Muscle of leg (tissue), 11 donors: ENCODE data around the gene PPP1R15A. TPM values are rescaled to one million over a fixed set of nuclear protein-coding genes. Genes with fewer than 3 reads are reported as not detected.
"Not testable (repeated sequence)": the region's sequence is repeated elsewhere in the genome, so short reads cannot be mapped to it uniquely, and the experiment has no call there.

Experiments used
- DNase-seq: peaks from one replicate; pipeline ENCODE4 v3.0.0; 2013
- H3K27ac ChIP-seq: one replicate; pipeline ENCODE4 v1.5.1; 2013; ENCODE audit warnings: mild to moderate bottlenecking, low read length, control low read depth
- H3K27me3 ChIP-seq: one replicate; pipeline ENCODE4 v1.6.1; 2013; ENCODE audit warnings: low read length; ENCODE audit not compliant: control insufficient read depth, insufficient read depth
- H3K36me3 ChIP-seq: one replicate; pipeline ENCODE4 v1.6.1; 2013; ENCODE audit warnings: low read length; ENCODE audit not compliant: control insufficient read depth, insufficient read depth
- H3K4me1 ChIP-seq: one replicate; pipeline ENCODE4 v1.6.1; 2013; ENCODE audit warnings: low read length; ENCODE audit not compliant: control insufficient read depth, insufficient read depth
- H3K4me3 ChIP-seq: one replicate; pipeline ENCODE4 v1.5.1; 2013; ENCODE audit warnings: low read length, control low read depth
- H3K9me3 ChIP-seq: replicated peaks from 2 replicates; pipeline ENCODE4 v1.6.1; 2013; ENCODE audit warnings: low read depth, low read length; ENCODE audit not compliant: control insufficient read depth
- WGBS: methylation state at CpG from one replicate; pipeline ENCODE4 v1.1.5; 2013; ENCODE audit warnings: missing lambda C conversion rate; ENCODE audit not compliant: insufficient coverage; 5-methylcytosine and 5-hydroxymethylcytosine counted together
- polyA plus RNA-seq, 8 donors: library from polyadenylated mRNA; unstranded; fragments of 120-200 nt; gene quantifications; one replicate each; pipeline versions ENCODE4 v1.2.1 to v1.2.3, GENCODE V29; 2013; ENCODE audit warnings: inconsistent platforms in 1 of 8, low replicate concordance in 1 of 8; ENCODE audit not compliant: insufficient read length in 8 of 8, insufficient read depth in 1 of 8
- total RNA-seq: library from RNA; stranded (reverse); fragments of 120-200 nt; gene quantifications from one replicate; pipeline ENCODE4 v1.2.4, GENCODE V29; 2013

Gene PPP1R15A
- total and polyA plus RNA-seq, 9 donors, result 32.2 to 84.7 (median 53.4) TPM

DNA sequence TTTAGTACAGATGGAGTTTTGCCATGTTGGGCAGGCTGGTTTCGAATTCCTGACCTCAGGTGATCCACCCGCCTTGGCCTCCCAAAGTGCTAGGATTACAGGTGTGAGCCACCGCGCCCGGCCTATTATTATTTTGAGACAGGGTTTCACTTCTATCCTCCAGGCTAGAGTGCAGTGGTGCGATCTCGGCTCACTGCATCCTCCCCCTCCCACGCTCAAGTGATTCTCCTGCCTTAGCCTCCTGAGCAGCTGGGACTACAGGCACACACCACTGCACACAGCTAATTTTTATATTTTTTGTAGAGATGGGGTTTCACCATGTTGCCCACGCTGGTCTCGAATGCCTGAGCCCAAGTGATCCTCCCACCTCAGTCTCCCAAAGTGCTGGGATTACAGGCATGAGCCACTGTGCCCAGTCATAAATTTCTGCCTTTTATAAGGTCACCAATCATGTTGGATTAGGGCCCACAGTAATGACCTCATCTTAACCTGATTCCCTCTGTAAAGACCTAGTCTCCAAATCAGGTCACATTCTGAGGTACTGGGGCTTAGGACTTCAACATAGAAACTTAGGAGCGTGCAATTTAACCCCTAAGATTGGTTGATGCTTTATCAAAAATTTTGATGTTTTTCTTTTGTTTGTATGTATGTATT is 37.3 kb downstream of the PPP1R15A start:
- not testable (repeated sequence) for H3K4me1 ChIP-seq, H3K4me3 ChIP-seq, DNase-seq, H3K9me3 ChIP-seq, H3K27me3 ChIP-seq
- H3K27ac ChIP-seq, result peak overlapping the region; percentile 20
- peaks cover 88% of the 10 kb centered on the region for H3K36me3 ChIP-seq
- WGBS, result 100% methylated on average over 5 of the region's 11 CpGs

DNA sequence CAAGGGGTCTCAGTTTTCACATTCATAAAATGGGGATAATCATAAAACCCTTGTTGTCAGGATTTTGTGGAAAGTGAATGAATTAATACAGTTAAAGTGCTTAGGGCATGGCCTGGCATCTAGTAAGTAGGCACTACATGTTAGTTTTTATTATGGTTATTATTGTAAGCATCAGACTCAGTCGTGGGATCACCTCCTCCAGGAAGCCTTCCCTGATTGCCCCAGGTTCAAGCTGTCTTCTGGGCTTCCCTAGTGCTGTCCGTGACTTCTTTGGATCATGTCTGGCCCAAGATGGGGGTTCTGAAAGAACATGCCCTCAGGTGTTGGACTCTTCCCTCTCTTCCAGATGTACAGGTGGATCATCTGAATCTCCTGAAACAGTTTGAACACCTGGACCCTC is 38.6 kb downstream of the PPP1R15A start:
- Histone ChIP-seq H3K4me3 (no peak overlapping the region), H3K27me3 (no peaks in the 10 kb centered on the region), H3K36me3 (peaks cover 86% of the 10 kb centered on the region), H3K4me1 (no peaks in the 10 kb centered on the region), H3K9me3 (no peaks in the 10 kb centered on the region), H3K27ac (no peak overlapping the region)
- 93% methylated on average over 2 of the region's 2 CpGs for WGBS
- DNase-seq, result no peak

DNA sequence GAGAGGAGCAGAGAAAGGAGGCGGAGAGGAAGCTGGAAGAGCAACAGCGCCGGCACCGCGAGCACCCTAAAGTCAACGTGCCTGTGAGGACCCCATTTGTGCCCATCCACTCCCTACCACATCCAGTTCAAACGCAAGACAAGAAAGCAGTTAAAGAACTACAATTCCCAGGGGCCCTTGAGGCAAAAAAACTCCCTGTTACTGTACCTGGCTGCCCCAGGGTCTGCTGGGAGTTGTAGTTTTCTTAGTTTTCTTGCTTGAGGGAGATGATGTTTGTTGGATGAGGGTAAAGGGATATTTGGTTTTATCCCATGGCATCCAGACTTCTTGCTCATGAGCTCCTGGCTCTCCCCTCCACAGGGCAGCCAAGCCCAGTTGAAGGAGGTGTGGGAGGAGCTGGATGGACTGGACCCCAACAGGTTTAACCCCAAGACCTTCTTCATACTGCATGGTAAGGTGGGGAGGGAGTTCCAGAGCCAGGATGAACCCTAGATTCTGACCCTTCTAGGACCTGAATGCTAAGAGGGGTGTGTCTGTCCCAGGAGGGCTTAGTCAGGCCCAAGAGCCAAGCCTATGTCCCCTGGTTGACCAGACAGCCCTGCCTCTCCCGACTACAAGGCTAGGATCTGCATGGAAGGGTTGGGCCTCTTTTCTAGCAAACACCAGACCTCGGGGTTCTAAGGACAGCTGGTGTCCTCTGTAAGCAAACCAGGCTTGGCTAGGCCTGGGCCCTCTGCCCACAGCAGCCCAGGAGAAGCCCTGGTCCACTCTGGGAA is 41.1 kb downstream of the PPP1R15A start:
- H3K9me3 ChIP-seq, result no peaks in the 10 kb centered on the region
- DNase-seq, result no peak
- WGBS, result 79% methylated on average over 2 of the region's 9 CpGs
- H3K4me1 ChIP-seq, result no peaks in the 10 kb centered on the region
- H3K4me3 ChIP-seq, result no peak overlapping the region
- H3K27ac ChIP-seq, result no peak overlapping the region
- no peaks in the 10 kb centered on the region for H3K27me3 ChIP-seq
- peaks cover 80% of the 10 kb centered on the region for H3K36me3 ChIP-seq

DNA sequence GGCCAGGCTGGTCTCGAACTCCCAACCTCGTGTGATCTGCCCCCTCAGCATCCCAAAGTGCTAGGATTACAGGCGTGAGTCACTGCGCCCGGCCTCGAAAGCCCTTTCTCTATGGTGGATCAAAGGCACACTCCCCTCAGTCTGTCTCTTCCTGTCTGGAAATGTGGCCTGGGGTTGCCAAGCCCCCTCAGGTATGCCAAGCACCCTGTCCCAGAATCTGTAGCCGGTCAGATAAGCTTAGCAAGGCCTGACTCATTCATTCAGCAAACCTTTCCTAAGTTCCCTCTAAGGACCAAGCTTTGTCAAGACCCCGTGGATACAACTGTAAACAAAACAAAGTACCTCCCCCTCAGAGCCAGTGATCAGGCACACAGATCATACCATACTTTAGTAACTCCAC is 42.0 kb downstream of the PPP1R15A start:
- H3K27me3 ChIP-seq, result no peaks in the 10 kb centered on the region
- no peaks in the 10 kb centered on the region for H3K4me1 ChIP-seq
- H3K27ac ChIP-seq, result no peak overlapping the region
- H3K9me3 ChIP-seq, result no peaks in the 10 kb centered on the region
- H3K4me3 ChIP-seq, result no peak overlapping the region
- no peak for DNase-seq
- 87% methylated on average over 5 of the region's 8 CpGs for whole genome bisulfite sequencing
- H3K36me3 ChIP-seq, result peaks cover 82% of the 10 kb centered on the region

DNA sequence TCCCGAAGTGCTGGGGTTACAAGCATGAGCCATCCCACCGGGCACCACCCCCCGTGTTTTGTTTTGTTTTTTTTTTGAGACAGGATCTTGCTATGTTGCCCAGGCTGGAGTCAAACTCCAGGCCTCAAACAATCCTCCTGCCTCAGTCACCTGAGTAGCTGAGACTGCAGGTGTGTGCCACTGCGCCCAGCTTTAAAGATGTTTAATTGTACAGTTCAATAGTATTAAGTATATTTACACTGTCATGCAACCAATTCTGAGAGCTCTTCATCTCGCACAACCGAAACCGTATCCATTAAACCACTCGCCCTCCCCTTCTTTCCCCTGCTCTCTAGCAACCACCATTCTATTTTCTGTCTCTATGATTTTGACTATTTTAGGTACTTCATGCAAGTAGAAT is 43.5 kb downstream of the PPP1R15A start:
- H3K27ac ChIP-seq, result no peak overlapping the region
- no CpG with 5 or more reads among the region's 8 CpGs for WGBS
- H3K4me3 ChIP-seq, result no peak overlapping the region

DNA sequence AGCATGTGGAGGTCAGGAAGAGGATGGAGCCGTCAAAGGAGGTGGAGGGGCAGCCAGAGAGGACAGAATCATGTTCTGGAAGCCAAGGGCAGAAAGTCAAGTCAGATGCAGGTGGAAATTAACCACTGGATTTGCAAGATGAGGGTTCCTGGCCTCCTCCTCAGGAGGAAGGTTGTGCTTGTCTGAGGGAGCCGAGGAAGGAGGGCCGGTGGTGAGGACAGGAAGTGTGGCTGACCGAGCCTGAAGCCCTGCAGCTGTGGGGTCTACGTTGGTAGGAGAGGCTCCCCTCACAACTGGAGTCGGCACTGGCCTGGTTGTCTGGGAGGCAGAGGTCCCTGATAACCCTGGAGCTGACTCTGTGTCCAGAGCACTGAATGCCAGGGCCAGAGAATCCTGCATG is 45.9 kb downstream of the PPP1R15A start:
- DNase-seq, result no peak
- Histone ChIP-seq H3K4me3 (no peak overlapping the region), H3K4me1 (no peaks in the 10 kb centered on the region), H3K36me3 (peaks cover 71% of the 10 kb centered on the region), H3K27me3 (no peaks in the 10 kb centered on the region), H3K9me3 (no peaks in the 10 kb centered on the region), H3K27ac (no peak overlapping the region)
- WGBS, result 71% methylated on average over 6 of the region's 6 CpGs

More for the DNA sequence above, 43.5 kb downstream of the PPP1R15A start:
- Histone ChIP-seq H3K36me3 (peaks cover 75% of the 10 kb centered on the region), H3K27me3 (no peaks in the 10 kb centered on the region), H3K9me3 (no peaks in the 10 kb centered on the region), H3K4me1 (no peaks in the 10 kb centered on the region)
- DNase-seq, result no peak

DNA sequence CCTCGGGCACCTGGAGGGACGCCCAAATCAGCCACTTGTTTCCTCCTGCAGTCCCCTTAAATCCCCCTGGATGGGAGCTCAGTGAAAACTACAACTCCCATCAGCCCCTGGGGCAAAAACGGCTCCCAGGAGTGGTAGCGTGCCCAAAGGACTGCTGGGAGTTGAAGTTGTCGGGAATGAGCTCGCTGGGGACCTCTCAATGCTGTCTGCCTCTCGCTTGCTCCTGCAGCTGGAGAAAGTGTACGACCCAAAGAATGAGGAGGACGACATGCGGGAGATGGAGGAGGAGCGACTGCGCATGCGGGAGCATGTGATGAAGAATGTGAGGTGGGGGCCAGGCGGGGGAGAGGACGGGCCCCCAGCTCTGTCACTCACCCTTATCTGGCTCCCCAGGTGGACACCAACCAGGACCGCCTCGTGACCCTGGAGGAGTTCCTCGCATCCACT is 46.6 kb downstream of the PPP1R15A start:
- H3K36me3 ChIP-seq, result peaks cover 68% of the 10 kb centered on the region
- H3K27me3 ChIP-seq, result no peaks in the 10 kb centered on the region
- H3K27ac ChIP-seq, result no peak overlapping the region
- H3K4me1 ChIP-seq, result no peaks in the 10 kb centered on the region
- no peak overlapping the region for H3K4me3 ChIP-seq
- no peak for DNase-seq
- H3K9me3 ChIP-seq, result no peaks in the 10 kb centered on the region
- 79% methylated on average over 10 of the region's 18 CpGs for WGBS

DNA sequence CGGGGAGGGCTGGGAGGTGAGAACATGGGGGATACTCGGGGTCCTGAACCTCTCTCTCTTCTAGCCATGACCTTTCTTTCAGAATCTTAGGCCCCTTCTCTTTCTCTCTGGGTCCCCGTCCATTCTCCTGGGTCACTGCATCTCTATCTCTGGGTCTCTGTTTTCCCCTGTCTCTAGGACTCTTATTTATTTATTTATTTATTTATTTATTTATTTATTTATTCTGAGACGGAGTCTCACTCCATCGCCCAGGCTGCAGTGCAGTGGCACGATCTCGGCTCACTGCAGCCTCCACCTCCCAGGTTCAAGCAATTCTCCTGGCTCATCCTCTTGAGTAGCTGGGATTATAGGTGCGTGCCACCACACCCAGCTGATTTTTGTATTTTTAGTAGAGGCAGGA is 47.0 kb downstream of the PPP1R15A start:
- not testable (repeated sequence) for DNase-seq, H3K27ac ChIP-seq, H3K4me1 ChIP-seq, H3K9me3 ChIP-seq, H3K4me3 ChIP-seq, H3K27me3 ChIP-seq
- WGBS, result no CpG with 5 or more reads among the region's 8 CpGs
- peaks cover 65% of the 10 kb centered on the region for H3K36me3 ChIP-seq

DNA sequence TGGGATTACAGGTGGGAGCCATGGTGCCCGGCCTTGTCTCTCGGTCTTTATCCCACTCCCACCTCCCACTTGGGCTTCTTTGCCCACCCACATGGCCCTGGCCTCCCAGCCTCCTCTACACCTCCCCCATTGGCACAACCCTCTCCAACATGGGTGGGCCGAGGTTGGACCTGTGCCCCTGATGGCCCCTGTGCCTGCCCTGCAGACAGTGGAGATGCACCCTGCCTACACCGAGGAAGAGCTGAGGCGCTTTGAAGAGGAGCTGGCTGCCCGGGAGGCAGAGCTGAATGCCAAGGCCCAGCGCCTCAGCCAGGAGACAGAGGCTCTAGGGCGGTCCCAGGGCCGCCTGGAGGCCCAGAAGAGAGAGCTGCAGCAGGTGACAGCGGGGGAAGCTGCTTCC is 48.7 kb downstream of the PPP1R15A start:
- WGBS, result 81% methylated on average over 10 of the region's 10 CpGs

DNA sequence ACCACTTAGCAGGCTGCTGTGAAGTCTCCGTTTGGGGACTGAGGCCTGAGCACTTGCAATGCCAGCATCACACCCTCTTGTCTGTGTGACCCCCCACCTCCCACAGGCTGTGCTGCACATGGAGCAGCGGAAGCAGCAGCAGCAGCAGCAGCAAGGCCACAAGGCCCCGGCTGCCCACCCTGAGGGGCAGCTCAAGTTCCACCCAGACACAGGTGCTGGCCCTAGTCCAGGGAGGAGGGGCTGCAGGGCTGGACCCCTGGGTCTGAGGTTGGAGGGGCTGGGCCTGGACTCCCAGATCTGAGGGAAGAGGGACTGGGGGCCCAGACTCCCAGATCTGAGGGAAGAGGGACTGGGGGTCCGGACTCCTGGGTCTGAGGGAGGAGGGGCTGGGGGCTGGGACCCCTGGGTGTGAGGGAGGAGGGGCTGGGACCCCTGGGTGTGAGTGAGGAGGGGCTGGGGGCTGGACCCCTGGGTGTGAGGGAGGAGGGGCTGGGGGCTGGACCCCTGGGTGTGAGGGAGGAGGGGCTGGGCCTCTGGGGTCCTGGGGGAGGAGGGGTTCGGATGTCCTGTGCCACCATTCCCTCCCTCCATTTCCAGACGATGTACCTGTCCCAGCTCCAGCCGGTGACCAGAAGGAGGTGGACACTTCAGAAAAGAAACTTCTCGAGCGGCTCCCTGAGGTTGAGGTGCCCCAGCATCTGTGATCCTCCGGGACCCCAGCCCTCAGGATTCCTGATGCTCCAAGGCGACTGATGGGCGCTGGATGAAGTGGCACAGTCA is 49.7 kb downstream of the PPP1R15A start:
- 92% methylated on average over 8 of the region's 12 CpGs for WGBS
- Histone ChIP-seq H3K4me1 (no peaks in the 10 kb centered on the region), H3K9me3 (no peaks in the 10 kb centered on the region), H3K36me3 (peaks cover 46% of the 10 kb centered on the region), H3K4me3 (no peak overlapping the region), H3K27ac (no peak overlapping the region), H3K27me3 (no peaks in the 10 kb centered on the region)
- no peak for DNase-seq

More for the DNA sequence above, 48.7 kb downstream of the PPP1R15A start:
- Histone ChIP-seq H3K4me3 (no peak overlapping the region), H3K27me3 (no peaks in the 10 kb centered on the region), H3K9me3 (no peaks in the 10 kb centered on the region), H3K27ac (no peak overlapping the region), H3K36me3 (peaks cover 51% of the 10 kb centered on the region), H3K4me1 (no peaks in the 10 kb centered on the region)
- no peak for DNase-seq
